MM.1S (cell line): ENCODE measurements around the gene TUBGCP6.

Experiments
- DNase-seq: peaks from one replicate; pipeline ENCODE4 v3.0.0-alpha.2; 2015
- H2AFZ ChIP-seq: fragments of 300-600 bp; sonication (generic); 2 replicates; pipeline ENCODE4 v1.6.0; 2016; ENCODE audit warnings: antibody characterized with exemption, low read length
- H3F3A ChIP-seq: fragments of 300-600 bp; sonication (generic); 2 replicates; pipeline ENCODE4 v1.6.1; 2016; ENCODE audit warnings: mild to moderate bottlenecking, antibody characterized with exemption, low read length, moderate library complexity, mixed read lengths; ENCODE audit not compliant: insufficient read depth
- H3K27ac ChIP-seq: fragments of 300-600 bp; sonication (generic); 2 replicates; pipeline ENCODE4 v1.5.1; 2016; ENCODE audit warnings: mild to moderate bottlenecking, low read length
- H3K27me3 ChIP-seq: fragments of 300-600 bp; sonication (generic); replicated peaks from 2 replicates; pipeline ENCODE4 v1.6.0; 2016; ENCODE audit warnings: low read length; ENCODE audit not compliant: insufficient read depth
- H3K36me3 ChIP-seq: fragments of 300-600 bp; sonication (generic); replicated peaks from 2 replicates; pipeline ENCODE4 v1.6.1; 2016; ENCODE audit warnings: mild to moderate bottlenecking, low read length, mixed read lengths; ENCODE audit not compliant: insufficient read depth
- H3K4me1 ChIP-seq: fragments of 300-600 bp; sonication (generic); 2 replicates; pipeline ENCODE4 v1.6.1; 2016; ENCODE audit warnings: low read length, mixed read lengths
- H3K4me2 ChIP-seq: fragments of 300-600 bp; sonication (generic); 2 replicates; pipeline ENCODE4 v1.6.0; 2016; ENCODE audit warnings: low read depth, low read length
- H3K4me3 ChIP-seq: fragments of 300-600 bp; sonication (generic); 2 replicates; pipeline ENCODE4 v1.5.1; 2016; ENCODE audit warnings: low read length, mixed read lengths
- H3K79me2 ChIP-seq: fragments of 300-600 bp; sonication (generic); 2 replicates; pipeline ENCODE4 v1.6.1; 2016; ENCODE audit warnings: mixed run types, low read length, mixed read lengths
- H3K9ac ChIP-seq: fragments of 300-600 bp; sonication (generic); 2 replicates; pipeline ENCODE4 v1.6.1; 2016; ENCODE audit warnings: low read length, mixed read lengths
- H3K9me2 ChIP-seq: fragments of 300-600 bp; sonication (generic); replicated peaks from 2 replicates; pipeline ENCODE4 v1.6.1; 2016; ENCODE audit warnings: mild to moderate bottlenecking, low read length, mixed read lengths; ENCODE audit not compliant: insufficient read depth
- H3K9me3 ChIP-seq: fragments of 300-600 bp; sonication (generic); replicated peaks from 2 replicates; pipeline ENCODE4 v1.6.1; 2016; ENCODE audit warnings: mild to moderate bottlenecking, low read length, mixed read lengths; ENCODE audit not compliant: insufficient read depth
- H4K20me1 ChIP-seq: fragments of 300-600 bp; sonication (generic); 2 replicates; pipeline ENCODE4 v1.6.1; 2016; ENCODE audit warnings: mild to moderate bottlenecking, low read length, moderate library complexity, mixed read lengths; ENCODE audit not compliant: insufficient read depth
- CTCF ChIP-seq: fragments of 300-600 bp; sonication (generic); IDR thresholded peaks from 2 replicates; pipeline ENCODE4 v1.5.1; 2016; ENCODE audit warnings: antibody characterized with exemption, low read length, mixed read lengths
- EZH2 ChIP-seq: fragments of 300-600 bp; sonication (generic); optimal IDR thresholded peaks from 2 replicates; pipeline ENCODE3; 2017; ENCODE audit warnings: low read depth, mild to moderate bottlenecking, antibody characterized with exemption, low read length, mixed read lengths
- EZH2phosphoT487 ChIP-seq: fragments of 300-600 bp; sonication (generic); IDR thresholded peaks from 2 replicates; pipeline ENCODE4 v1.6.1; 2018; ENCODE audit warnings: antibody characterized with exemption, low read length

TUBGCP6 gene

GRCh38 chr22:50219800-50220602, 24.8 kb downstream of the TUBGCP6 start:
- TF ChIP-seq CTCF (no peak), EZH2phosphoT487 (no peak), EZH2 (no peak)
- Histone ChIP-seq H3K9me2 (no peaks in the 10 kb centered on the region), H3K27me3 (no peaks in the 10 kb centered on the region), H3F3A (no peaks in the 10 kb centered on the region), H3K27ac (no peak overlapping the region), H4K20me1 (no peaks in the 10 kb centered on the region), H3K79me2 (peaks cover 3% of the 10 kb centered on the region), H3K4me3 (no peak overlapping the region), H3K9me3 (no peaks in the 10 kb centered on the region), H3K9ac (no peak overlapping the region), H3K36me3 (no peaks in the 10 kb centered on the region), H3K4me1 (no peaks in the 10 kb centered on the region), H3K4me2 (no peak overlapping the region), H2AFZ (no peak overlapping the region)
- DNase-seq: no peak

- Histone ChIP-seq H3K27ac (no peak overlapping the region), H3K9me3 (no peaks in the 10 kb centered on the region), H3K36me3 (no peaks in the 10 kb centered on the region), H3F3A (no peaks in the 10 kb centered on the region), H3K9ac (no peak overlapping the region), H3K9me2 (no peaks in the 10 kb centered on the region), H3K4me1 (no peaks in the 10 kb centered on the region), H4K20me1 (no peaks in the 10 kb centered on the region), H2AFZ (no peak overlapping the region), H3K79me2 (peaks cover 9% of the 10 kb centered on the region), H3K4me2 (no peak overlapping the region), H3K27me3 (no peaks in the 10 kb centered on the region), H3K4me3 (no peak overlapping the region)
- DNase-seq: no peak
- TF ChIP-seq EZH2 (no peak), CTCF (no peak), EZH2phosphoT487 (no peak)
Observed at GRCh38 chr22:50218996-50219727, 25.7 kb downstream of the TUBGCP6 start.

- Histone ChIP-seq H3K36me3 (no peaks in the 10 kb centered on the region), H3K9me2 (no peaks in the 10 kb centered on the region), H2AFZ (no peak overlapping the region), H3K79me2 (peaks cover 14% of the 10 kb centered on the region), H3K9me3 (no peaks in the 10 kb centered on the region), H3K9ac (no peak overlapping the region), H4K20me1 (no peaks in the 10 kb centered on the region), H3F3A (no peaks in the 10 kb centered on the region), H3K4me1 (no peaks in the 10 kb centered on the region), H3K27me3 (no peaks in the 10 kb centered on the region), H3K4me3 (no peak overlapping the region), H3K27ac (no peak overlapping the region), H3K4me2 (no peak overlapping the region)
- TF ChIP-seq EZH2 (no peak), EZH2phosphoT487 (no peak), CTCF (no peak)
- DNase-seq: no peak
Observed at GRCh38 chr22:50218153-50218995, 26.4 kb downstream of the TUBGCP6 start.
